Thoracic aorta (tissue), 2 donors: ENCODE results near the gene CARS1. TPM values are rescaled to one million over a fixed set of nuclear protein-coding genes. Genes with fewer than 3 reads are reported as not detected.

Experiments used
- ATAC-seq: fragments of 150-250 bp; one replicate; pipeline ENCODE4 v1.8.0; 2017; ENCODE audit warnings: low read depth; ENCODE audit not compliant: insufficient number of reproducible peaks, low FRiP score
- DNase-seq: peaks from one replicate; pipeline ENCODE4 v3.0.0-alpha.2; 2020; ENCODE audit warnings: low spot score
- H3K27ac ChIP-seq, 2 donors: fragments of 200-600 bp; sonication (generic); 1 replicate in 1 of 2; 2 replicates in 1 of 2; pipeline ENCODE4 v1.5.1; 2016; ENCODE audit warnings: mild to moderate bottlenecking in 2 of 2, moderate library complexity in 2 of 2
- H3K27me3 ChIP-seq: fragments of 200-600 bp; sonication (generic); replicated peaks from 2 replicates; pipeline ENCODE4 v1.6.0; 2016; ENCODE audit warnings: mild to moderate bottlenecking; ENCODE audit not compliant: insufficient read depth
- H3K36me3 ChIP-seq: fragments of 200-600 bp; sonication (generic); one replicate; pipeline ENCODE4 v1.5.1; 2016
- H3K4me1 ChIP-seq, 2 donors: fragments of 200-600 bp; sonication (generic); 1 replicate in 1 of 2; 2 replicates in 1 of 2; pipeline versions ENCODE4 v1.5.1 to v1.6.0; 2016; ENCODE audit warnings: low read depth in 2 of 2, mild to moderate bottlenecking in 1 of 2; ENCODE audit not compliant: control insufficient read depth in 1 of 2
- H3K4me3 ChIP-seq: fragments of 200-600 bp; sonication (generic); 2 replicates; pipeline ENCODE4 v1.5.1; 2016; ENCODE audit warnings: mild to moderate bottlenecking
- H3K9me3 ChIP-seq: fragments of 200-600 bp; sonication (generic); 2 replicates; pipeline ENCODE4 v1.5.1; 2016
- total RNA-seq, 2 donors: library from RNA; depleted of rRNA; stranded (reverse); fragments of >200 nt; gene quantifications; one replicate each; pipeline versions ENCODE4 v1.1.0 to v1.2.3, GENCODE V29; 2016
- TF ChIP-seq, protein P1 (sequence below): fragments of 200-600 bp; sonication (generic); IDR thresholded peaks from one replicate; pipeline ENCODE4 v1.5.1; 2019; ENCODE audit warnings: antibody characterized with exemption

The CARS1 gene
- total RNA-seq, 2 donors from 2014 or later, result 38.4 to 56.5 TPM

DNA sequence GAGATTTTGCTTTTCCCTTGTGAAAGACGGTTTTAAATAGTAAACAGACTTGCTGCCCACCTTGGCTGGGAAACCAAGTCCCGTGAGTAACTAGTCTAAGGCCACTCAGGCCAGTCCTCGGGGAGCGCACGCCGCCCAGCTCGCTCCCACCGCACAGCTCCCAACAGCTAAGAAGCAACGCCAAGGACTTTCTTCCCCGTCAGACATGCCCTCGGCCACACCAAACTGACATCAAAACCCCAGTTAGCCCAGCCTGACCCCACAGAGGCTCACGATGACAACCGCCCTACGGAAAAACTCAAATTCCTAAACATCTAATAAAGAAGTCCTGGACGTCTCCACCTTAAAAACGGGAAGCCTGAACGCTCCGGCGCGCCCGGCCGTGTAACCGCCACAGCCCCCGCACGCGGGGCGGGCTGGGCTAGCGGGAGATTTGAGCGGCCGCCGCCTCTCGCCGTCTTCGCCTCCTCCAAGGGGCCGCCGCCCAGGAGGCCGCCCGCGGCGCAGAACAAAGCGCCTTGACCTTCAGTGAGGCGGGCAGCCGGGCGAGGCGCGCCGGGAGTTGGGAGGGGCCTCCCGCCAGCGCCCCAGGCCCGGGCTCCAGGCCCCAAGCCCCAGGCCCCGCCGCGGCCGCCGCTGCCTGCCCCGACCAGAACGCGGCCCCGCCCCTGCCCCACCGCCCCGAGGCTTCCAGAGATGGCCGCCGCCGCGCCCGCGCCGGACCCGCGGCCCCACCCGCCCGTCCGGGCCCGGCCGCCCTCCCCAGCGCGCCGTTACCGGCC lies 65.6 kb downstream of the CARS1 start:
- Histone ChIP-seq H3K27me3 (no peaks in the 10 kb centered on the region), H3K4me3 (peak overlapping the region; percentile 97), H3K27ac (peak overlapping the region; percentile 86 to 93), H3K36me3 (no peaks in the 10 kb centered on the region), H3K9me3 (no peaks in the 10 kb centered on the region), H3K4me1 (peaks cover 27 to 44% of the 10 kb centered on the region in 2 donors)
- no peak for DNase-seq
- peak; percentile 62 for ATAC-seq
- TF ChIP-seq, protein P1, sequence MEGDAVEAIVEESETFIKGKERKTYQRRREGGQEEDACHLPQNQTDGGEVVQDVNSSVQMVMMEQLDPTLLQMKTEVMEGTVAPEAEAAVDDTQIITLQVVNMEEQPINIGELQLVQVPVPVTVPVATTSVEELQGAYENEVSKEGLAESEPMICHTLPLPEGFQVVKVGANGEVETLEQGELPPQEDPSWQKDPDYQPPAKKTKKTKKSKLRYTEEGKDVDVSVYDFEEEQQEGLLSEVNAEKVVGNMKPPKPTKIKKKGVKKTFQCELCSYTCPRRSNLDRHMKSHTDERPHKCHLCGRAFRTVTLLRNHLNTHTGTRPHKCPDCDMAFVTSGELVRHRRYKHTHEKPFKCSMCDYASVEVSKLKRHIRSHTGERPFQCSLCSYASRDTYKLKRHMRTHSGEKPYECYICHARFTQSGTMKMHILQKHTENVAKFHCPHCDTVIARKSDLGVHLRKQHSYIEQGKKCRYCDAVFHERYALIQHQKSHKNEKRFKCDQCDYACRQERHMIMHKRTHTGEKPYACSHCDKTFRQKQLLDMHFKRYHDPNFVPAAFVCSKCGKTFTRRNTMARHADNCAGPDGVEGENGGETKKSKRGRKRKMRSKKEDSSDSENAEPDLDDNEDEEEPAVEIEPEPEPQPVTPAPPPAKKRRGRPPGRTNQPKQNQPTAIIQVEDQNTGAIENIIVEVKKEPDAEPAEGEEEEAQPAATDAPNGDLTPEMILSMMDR, result no peak

DNA sequence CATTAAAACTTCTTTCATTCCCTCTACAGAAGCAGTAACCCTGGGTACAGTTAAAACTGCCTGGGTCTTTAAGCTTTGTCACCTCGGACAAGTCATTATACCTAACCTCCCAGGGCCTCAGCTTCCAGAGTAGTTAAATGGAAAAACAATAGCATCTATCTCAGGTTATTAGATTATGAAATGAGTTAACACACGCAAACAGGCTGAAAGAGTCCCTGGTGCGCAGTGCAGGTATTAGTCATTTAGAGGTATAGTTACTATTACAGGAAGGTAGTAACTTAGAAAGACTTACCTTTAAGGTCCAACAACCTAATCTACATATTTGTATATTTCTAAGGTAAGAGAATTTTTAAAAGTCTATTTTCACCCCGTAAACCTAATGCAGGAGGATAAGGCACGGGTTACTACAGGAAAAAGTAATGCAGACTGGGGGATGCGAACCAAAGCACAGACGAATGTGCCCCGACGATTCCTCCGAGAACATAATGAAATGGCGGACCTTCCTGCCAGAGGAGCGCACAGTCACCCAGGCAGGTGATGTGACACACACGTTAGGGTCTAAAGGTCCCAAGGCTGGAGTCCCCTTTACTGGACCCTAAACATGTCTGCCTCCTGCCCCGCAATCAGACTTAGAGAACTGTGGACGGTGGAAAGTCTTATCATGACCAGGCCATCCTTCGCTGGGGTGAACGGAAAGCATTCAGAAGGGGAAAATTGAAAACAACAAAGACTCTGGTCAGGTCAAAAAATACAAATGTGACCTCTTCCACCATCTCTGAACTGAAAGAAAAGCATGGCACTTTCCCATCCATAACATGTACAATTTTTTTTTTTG lies 66.4 kb downstream of the CARS1 start:
- no peak for DNase-seq
- TF ChIP-seq, protein P1, result no peak
- H3K27me3 ChIP-seq, result no peaks in the 10 kb centered on the region
- no peaks in the 10 kb centered on the region for H3K36me3 ChIP-seq
- peaks cover 27 to 44% of the 10 kb centered on the region in 2 donors for H3K4me1 ChIP-seq
- peak overlapping the region; percentile 97 for H3K4me3 ChIP-seq
- H3K27ac ChIP-seq, result peak overlapping the region; percentile 86 to 93
- ATAC-seq, result no peak
- H3K9me3 ChIP-seq, result no peaks in the 10 kb centered on the region

DNA sequence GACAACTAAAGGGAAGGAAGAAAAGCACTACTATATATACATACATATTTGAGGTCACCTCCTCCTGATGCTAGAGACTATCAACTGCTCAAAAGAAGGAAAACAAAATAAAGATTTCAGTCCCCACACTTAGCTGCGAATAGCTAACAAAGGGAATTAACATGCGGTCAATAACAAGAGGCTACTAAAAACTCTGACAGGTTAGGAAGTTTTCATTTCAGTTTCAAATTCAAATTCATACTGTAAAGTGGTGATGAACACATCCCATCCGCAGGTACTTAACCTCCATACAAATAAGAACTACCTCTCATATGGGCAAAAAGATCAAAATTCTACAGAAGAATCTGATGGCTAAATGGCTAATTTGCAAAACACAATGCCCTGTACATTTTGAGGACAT lies 67.7 kb downstream of the CARS1 start:
- H3K9me3 ChIP-seq, result no peaks in the 10 kb centered on the region
- TF ChIP-seq, protein P1, result no peak
- peak overlapping the region; percentile 97 for H3K4me3 ChIP-seq
- H3K27me3 ChIP-seq, result no peaks in the 10 kb centered on the region
- H3K27ac ChIP-seq, result no peak overlapping the region
- no peaks in the 10 kb centered on the region for H3K36me3 ChIP-seq
- no peak for ATAC-seq
- H3K4me1 ChIP-seq, result peaks cover 27 to 44% of the 10 kb centered on the region in 2 donors
- no peak for DNase-seq

GRCh38 chr11:2989006-2989405 lies 68.2 kb downstream of the CARS1 start:
- Histone ChIP-seq H3K27ac (no peak overlapping the region), H3K27me3 (no peaks in the 10 kb centered on the region), H3K36me3 (no peaks in the 10 kb centered on the region), H3K4me3 (peak overlapping the region; percentile 97), H3K4me1 (peaks cover 27 to 44% of the 10 kb centered on the region in 2 donors), H3K9me3 (no peaks in the 10 kb centered on the region)
- TF ChIP-seq, protein P1, result no peak
- ATAC-seq (no peak), DNase-seq (no peak)
